HG02623 (cell line): Measurements from ENCODE around the gene PIGK.

ENCODE experiments used
- ATAC-seq: cut with Tn5 transposase; IDR thresholded peaks from one replicate; pipeline ENCODE4 v1.9.1; 2021; ENCODE audit warnings: moderate library complexity; ENCODE audit not compliant: unreplicated experiment

Gene PIGK

DNA sequence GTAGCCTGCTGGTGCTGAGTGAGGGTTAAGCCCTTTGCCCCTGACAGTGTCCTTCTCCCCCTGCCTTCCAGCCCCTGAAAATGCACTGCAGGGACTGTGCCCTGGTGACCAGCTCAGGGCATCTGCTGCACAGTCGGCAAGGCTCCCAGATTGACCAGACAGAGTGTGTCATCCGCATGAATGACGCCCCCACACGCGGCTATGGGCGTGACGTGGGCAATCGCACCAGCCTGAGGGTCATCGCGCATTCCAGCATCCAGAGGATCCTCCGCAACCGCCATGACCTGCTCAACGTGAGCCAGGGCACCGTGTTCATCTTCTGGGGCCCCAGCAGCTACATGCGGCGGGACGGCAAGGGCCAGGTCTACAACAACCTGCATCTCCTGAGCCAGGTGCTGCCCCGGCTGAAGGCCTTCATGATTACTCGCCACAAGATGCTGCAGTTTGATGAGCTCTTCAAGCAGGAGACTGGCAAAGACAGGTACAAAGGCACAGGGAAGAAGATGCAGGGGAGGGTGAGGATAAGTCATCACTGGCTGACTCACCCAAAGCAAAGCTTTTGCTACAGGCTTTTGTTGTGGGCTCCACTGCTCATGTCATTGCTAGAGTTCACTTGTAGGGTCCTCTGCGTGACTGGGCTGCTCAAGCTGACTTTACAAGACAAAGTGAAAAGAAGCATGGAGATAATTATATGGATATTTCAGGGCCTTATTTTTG lies 174.9 kb downstream of the PIGK start:
- ATAC-seq, result no peak

DNA sequence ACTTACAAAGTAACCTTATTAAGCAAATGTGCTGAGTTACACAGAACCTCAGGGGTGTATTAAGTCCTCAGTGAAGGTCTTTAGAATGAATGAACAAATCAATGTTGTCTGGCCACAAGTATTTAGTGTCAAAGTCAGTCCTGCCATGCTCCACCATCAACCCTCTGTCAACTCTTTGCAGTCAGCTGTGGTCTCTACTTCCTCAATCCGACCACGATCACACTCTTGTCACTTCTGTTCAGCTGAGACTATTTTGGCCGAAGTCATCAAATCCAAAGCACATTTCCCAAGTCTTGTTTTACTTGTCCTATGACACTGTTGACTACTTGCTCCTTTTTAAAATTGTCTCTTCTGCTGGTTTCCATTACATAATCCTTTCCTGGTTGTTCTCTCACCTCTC lies 178.4 kb downstream of the PIGK start:
- no peak for ATAC-seq

DNA sequence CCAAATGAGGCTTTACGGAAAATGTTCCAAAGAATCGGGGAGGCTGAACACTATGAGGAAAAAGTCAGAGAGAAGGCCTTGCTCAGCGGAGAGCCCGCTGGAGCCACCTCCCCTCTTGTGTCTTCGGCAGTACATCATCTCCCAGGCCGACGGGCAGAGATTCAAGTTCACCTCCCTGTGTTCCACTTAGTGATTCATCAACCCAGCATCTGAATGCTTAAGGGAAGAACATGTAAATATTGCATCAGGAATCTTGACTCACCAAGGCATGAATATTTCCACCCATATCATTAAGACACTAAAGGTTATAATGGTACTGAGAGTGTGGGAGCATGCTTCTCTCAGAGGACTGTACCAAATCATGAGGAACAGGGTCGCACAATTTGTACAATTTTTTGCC lies 179.5 kb downstream of the PIGK start:
- no peak for ATAC-seq

DNA sequence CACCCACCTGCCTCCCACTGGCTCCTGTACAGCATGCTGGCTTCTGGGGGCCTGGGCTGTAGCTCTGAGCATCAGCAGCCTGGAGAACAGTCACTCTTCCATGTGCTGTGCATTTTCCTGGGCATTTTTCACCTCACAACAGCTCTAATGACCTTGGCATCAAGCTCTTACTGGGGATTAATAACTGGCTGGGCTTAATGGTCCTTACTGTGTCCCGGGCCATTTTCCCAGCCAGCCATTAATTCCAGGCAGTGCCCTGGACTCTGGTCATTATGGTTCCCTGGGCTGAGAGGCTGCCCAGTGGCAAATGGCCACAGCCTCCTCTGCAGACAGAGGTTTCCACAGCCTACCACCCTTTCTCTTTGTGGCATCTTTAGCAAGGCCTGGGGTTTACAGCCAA lies 180.1 kb downstream of the PIGK start:
- ATAC-seq, result no peak
